ENCODE results near the gene CKS1B.
"Not testable (repeated sequence)": the region's sequence is repeated elsewhere in the genome, so short reads cannot be mapped to it uniquely, and the experiment has no call there.

CKS1B gene

DNA sequence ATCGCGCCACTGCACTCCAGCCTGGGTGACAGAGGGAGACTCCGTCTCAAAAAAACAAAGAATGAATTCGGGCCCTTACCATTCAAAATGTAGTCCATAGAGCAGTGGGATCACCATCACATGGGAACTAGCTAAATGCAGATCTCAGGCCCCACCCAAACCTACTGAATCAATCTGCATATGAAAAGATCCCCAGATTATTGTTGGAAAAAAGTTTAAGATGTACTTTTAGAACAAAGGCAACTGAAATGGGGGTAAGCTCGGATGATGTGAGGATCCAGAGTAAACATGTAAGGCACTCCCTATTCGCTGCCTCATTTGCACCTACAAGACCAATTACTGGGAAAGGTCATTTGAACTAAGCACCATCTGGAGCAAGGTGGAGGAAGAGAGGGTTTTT lies 7.9 kb downstream of the CKS1B start:
- no peak for FAIRE-seq
- no peak for DNase-seq (ENCODE audit: insufficient read length, low spot score)

GRCh38 chr1:154982897-154983648 lies 8.6 kb downstream of the CKS1B start, which contains the start of gene FLAD1:
TSS of gene FLAD1 (plus strand) at chr1:154983344. CDS start at chr1:154983695, 351 bp downstream.
- DNase-seq (ENCODE audit: insufficient read length, low spot score) (peak; percentile 97), FAIRE-seq (no peak)

DNA sequence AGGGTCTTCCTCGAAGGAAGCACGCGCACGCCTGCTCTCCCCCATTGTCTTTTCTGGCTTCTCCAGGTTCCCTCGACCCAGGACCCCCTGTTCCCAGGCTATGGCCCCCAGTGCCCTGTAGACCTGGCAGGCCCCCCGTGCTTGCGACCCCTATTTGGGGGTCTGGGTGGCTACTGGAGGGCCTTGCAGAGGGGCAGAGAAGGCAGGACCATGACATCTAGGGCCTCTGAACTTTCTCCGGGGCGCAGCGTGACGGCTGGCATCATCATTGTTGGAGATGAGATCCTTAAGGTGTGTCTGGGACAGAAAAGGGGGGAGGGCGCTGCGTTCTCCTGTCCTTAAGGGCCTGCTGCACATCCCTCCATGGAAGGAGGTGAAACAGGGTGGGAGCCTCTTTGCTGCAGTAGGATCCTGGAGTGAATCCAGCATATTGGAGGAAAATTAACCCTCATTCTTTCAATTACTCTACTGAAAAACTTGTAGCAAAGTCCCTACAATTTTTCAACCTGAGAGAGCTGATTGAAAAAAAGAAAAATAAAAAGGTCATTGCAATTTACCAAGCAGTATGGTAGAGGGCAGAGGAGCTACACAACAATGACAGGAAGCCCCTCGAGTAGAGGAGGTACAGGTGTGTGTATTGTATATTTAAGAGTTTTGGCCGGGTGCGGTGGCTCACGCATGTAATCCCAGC lies 9.4 kb downstream of the CKS1B start:
- DNase-seq (ENCODE audit: insufficient read length, low spot score) = no peak
- FAIRE-seq = no peak

- FAIRE-seq; DNase-seq (ENCODE audit: insufficient read length, low spot score): not testable (repeated sequence)
Measured at GRCh38 chr1:154986736-154987135, 12.3 kb downstream of the CKS1B start.

GRCh38 chr1:154987326-154987725 lies 12.8 kb downstream of the CKS1B start:
- no peak for FAIRE-seq
- no peak for DNase-seq (ENCODE audit: insufficient read length, low spot score)

GRCh38 chr1:154988058-154988954 lies 13.8 kb downstream of the CKS1B start:
- FAIRE-seq = no peak
- DNase-seq (ENCODE audit: insufficient read length, low spot score) = no peak

GRCh38 chr1:154989195-154989860 lies 14.8 kb downstream of the CKS1B start:
- FAIRE-seq (no peak), DNase-seq (ENCODE audit: insufficient read length, low spot score) (no peak)

- DNase-seq (ENCODE audit: insufficient read length, low spot score) (no peak), FAIRE-seq (no peak)
Measured at GRCh38 chr1:154990276-154990675, 15.8 kb downstream of the CKS1B start.

- DNase-seq (ENCODE audit: insufficient read length, low spot score) = no peak
- FAIRE-seq = no peak
Measured at GRCh38 chr1:154992721-154993571, 18.5 kb downstream of the CKS1B start.

DNA sequence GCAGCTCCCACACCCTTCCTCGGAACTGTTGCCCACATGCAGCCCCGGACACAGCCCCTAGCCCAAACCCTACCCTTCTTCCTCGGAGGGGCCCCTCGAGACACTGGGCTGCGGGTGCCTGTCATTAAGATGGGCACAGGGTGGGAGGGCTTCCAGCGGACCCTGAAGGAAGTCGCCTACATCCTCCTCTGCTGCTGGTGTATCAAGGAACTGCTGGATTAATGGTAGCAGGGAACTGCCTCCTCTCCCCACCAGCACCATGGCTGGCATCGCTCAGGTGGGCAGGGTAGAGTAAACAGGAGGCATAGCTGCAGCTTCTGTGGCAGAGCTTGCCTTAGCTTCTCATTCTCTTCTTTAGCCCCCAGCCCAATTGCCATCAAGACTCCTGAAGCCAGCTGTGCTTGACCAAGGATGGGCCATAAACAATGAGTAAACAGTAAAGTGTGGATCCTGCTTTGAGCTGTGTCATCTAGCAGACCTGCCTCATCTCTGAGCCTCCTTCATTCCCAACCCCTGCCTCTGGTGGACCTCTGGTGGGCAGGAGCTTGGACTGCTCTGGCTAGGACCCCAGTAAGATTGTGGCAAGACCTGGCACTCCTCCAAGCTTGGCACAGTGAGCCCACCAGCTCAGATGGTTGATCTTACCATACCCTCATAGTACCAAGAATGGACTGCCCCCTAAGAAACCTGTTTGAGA lies 19.2 kb downstream of the CKS1B start, which contains the start of gene LENEP:
LENEP (plus strand) TSS at position 15 of the 697 bp plus-strand sequence; CDS start at position 37, 22 bp downstream.
- no peak for DNase-seq (ENCODE audit: insufficient read length, low spot score)
- no peak for FAIRE-seq

GRCh38 chr1:154994269-154994587 lies 19.7 kb downstream of the CKS1B start:
- FAIRE-seq = no peak
- DNase-seq (ENCODE audit: insufficient read length, low spot score) = no peak

GRCh38 chr1:154994591-154994990 lies 20.1 kb downstream of the CKS1B start:
- DNase-seq (ENCODE audit: insufficient read length, low spot score) (no peak), FAIRE-seq (no peak)

- not testable (repeated sequence) for DNase-seq (ENCODE audit: insufficient read length, low spot score); FAIRE-seq
Measured at GRCh38 chr1:154995301-154995983, 21.0 kb downstream of the CKS1B start.

- DNase-seq (ENCODE audit: insufficient read length, low spot score) = no peak
- FAIRE-seq = no peak
Measured at GRCh38 chr1:154996966-154997701, 22.7 kb downstream of the CKS1B start.

GRCh38 chr1:154998201-154998780 lies 23.8 kb downstream of the CKS1B start:
- no peak for FAIRE-seq
- DNase-seq (ENCODE audit: insufficient read length, low spot score) = no peak

- FAIRE-seq (no peak), DNase-seq (ENCODE audit: insufficient read length, low spot score) (no peak)
Measured at GRCh38 chr1:154998818-154999570, 24.5 kb downstream of the CKS1B start.

All from HTR-8/SVneo (cell line).